HepG2 (cell line): ENCODE measurements around the gene SCARF1. TPM values are rescaled to one million over a fixed set of nuclear protein-coding genes. Genes with fewer than 3 reads are reported as not detected.
A peak's percentile ranks its signal among the peaks of the same experiment; 100 is the strongest.

ENCODE experiments used
- ATF7-NPFF ChIP-seq: sonication (generic); formaldehyde crosslinking; IDR thresholded peaks from 2 replicates; pipeline ENCODE4 v1.8.1; 2023; ENCODE audit warnings: mild to moderate bottlenecking, low read depth, missing genetic modification reagents, moderate library complexity
- BHLHE40 ChIP-seq: IDR thresholded peaks from 2 replicates; pipeline ENCODE4 v1.6.1; 2011; ENCODE audit warnings: low read length, improper control_type of control experiment
- CREB3 ChIP-seq: sonication (generic); formaldehyde crosslinking; IDR thresholded peaks from 2 replicates; pipeline ENCODE4 v1.5.0; 2020; ENCODE audit warnings: missing genetic modification reagents
- DDIT3 ChIP-seq: sonication (generic); formaldehyde crosslinking; IDR thresholded peaks from 2 replicates; pipeline ENCODE4 v1.4.0; 2020; ENCODE audit warnings: mild to moderate bottlenecking, missing genetic modification reagents
- ETV6 ChIP-seq: sonication (generic); formaldehyde crosslinking; conservative IDR thresholded peaks from 2 replicates; pipeline ENCODE4 v1.4.0; 2020; ENCODE audit warnings: missing genetic modification reagents
- GATAD1 ChIP-seq: IDR thresholded peaks from 2 replicates; pipeline ENCODE4 v1.6.1; 2016; ENCODE audit warnings: missing genetic modification reagents, missing compliant biosample characterization
- HNRNPL ChIP-seq: fragments of 200-400 bp; formaldehyde crosslinking; IDR thresholded peaks from 2 replicates; pipeline ENCODE4 v1.6.1; 2017; ENCODE audit warnings: mild to moderate bottlenecking, low read depth, low read length
- JDP2 ChIP-seq: sonication (generic); formaldehyde crosslinking; IDR thresholded peaks from 2 replicates; pipeline ENCODE4 v1.8.1; 2022; ENCODE audit warnings: missing genetic modification reagents, borderline replicate concordance
- RXRB ChIP-seq: IDR thresholded peaks from 2 replicates; pipeline ENCODE4 v1.6.1; 2016; ENCODE audit warnings: borderline replicate concordance, missing genetic modification reagents, missing compliant biosample characterization
- SIX1 ChIP-seq: sonication (generic); formaldehyde crosslinking; IDR thresholded peaks from 2 replicates; pipeline ENCODE4 v1.4.0; 2020; ENCODE audit warnings: missing genetic modification reagents, borderline replicate concordance
- SMAD9 ChIP-seq: sonication (generic); formaldehyde crosslinking; IDR thresholded peaks from 2 replicates; pipeline ENCODE4 v1.5.1; 2020; ENCODE audit warnings: mild to moderate bottlenecking, missing genetic modification reagents
- TBX2 ChIP-seq: sonication (generic); formaldehyde crosslinking; IDR thresholded peaks from 2 replicates; pipeline ENCODE4 v1.5.0; 2020; ENCODE audit warnings: missing genetic modification reagents, mild to moderate bottlenecking, borderline replicate concordance
- ZNF121 ChIP-seq: sonication (generic); formaldehyde crosslinking; IDR thresholded peaks from 2 replicates; pipeline ENCODE4 v1.5.0; 2020; ENCODE audit warnings: mild to moderate bottlenecking, missing genetic modification reagents
- ZNF674 ChIP-seq: sonication (generic); formaldehyde crosslinking; IDR thresholded peaks from 2 replicates; pipeline ENCODE4 v1.5.0; 2020; ENCODE audit warnings: low read depth, mild to moderate bottlenecking, missing genetic modification reagents
- ZNF891 ChIP-seq: sonication (generic); formaldehyde crosslinking; IDR thresholded peaks from 2 replicates; pipeline ENCODE4 v1.5.0; 2020; ENCODE audit warnings: mild to moderate bottlenecking, missing genetic modification reagents
- polyA plus RNA-seq, 8 experiments: library from polyadenylated mRNA; depleted of rRNA in 3 of 8; stranded (reverse) in 7 of 8; unstranded in 1 of 8; fragments of >200 nt; fragmentation: Illumina TruSeq in 4 of 8; extraction: Trizol in 4 of 8; gene quantifications; 2 replicates each; pipeline versions ENCODE4 v1.2.1 to v1.2.3, GENCODE V29; 2011 to 2016; ENCODE audit warnings: low read depth in 4 of 8, missing spikeins in 1 of 8, mixed read lengths in 1 of 8; ENCODE audit not compliant: insufficient read depth in 1 of 8
- total RNA-seq, 5 experiments: library from RNA; depleted of rRNA; stranded (reverse); fragments of >200 nt; fragmentation: Illumina TruSeq; extraction: Trizol; gene quantifications; 2 replicates each; pipeline ENCODE4 v1.2.3, GENCODE V29; 2016; ENCODE audit warnings: low read depth in 1 of 5
- TF ChIP-seq, protein P1 (sequence below): sonication (generic); formaldehyde crosslinking; IDR thresholded peaks from 2 replicates; pipeline ENCODE4 v1.4.0; 2020; ENCODE audit warnings: mild to moderate bottlenecking, missing genetic modification reagents
- TF ChIP-seq, protein P2 (sequence below): sonication (generic); formaldehyde crosslinking; IDR thresholded peaks from 2 replicates; pipeline ENCODE4 v1.5.0; 2020; ENCODE audit warnings: mild to moderate bottlenecking, missing genetic modification reagents
- TF ChIP-seq, protein P3 (sequence below): sonication (generic); formaldehyde crosslinking; IDR thresholded peaks from 2 replicates; pipeline ENCODE4 v1.9.0; 2021; ENCODE audit warnings: missing genetic modification reagents, borderline replicate concordance
- TF ChIP-seq, protein P4 (sequence below): sonication (generic); formaldehyde crosslinking; IDR thresholded peaks from 2 replicates; pipeline ENCODE4 v1.5.1; 2020; ENCODE audit warnings: missing genetic modification reagents, mild to moderate bottlenecking, borderline replicate concordance

SCARF1 gene
- total and polyA plus RNA-seq, 2 of the 13 experiments (the other 11 are each of a cell fraction or from before 2014, with no cell fraction given), result 0.24 to 0.71 TPM

DNA sequence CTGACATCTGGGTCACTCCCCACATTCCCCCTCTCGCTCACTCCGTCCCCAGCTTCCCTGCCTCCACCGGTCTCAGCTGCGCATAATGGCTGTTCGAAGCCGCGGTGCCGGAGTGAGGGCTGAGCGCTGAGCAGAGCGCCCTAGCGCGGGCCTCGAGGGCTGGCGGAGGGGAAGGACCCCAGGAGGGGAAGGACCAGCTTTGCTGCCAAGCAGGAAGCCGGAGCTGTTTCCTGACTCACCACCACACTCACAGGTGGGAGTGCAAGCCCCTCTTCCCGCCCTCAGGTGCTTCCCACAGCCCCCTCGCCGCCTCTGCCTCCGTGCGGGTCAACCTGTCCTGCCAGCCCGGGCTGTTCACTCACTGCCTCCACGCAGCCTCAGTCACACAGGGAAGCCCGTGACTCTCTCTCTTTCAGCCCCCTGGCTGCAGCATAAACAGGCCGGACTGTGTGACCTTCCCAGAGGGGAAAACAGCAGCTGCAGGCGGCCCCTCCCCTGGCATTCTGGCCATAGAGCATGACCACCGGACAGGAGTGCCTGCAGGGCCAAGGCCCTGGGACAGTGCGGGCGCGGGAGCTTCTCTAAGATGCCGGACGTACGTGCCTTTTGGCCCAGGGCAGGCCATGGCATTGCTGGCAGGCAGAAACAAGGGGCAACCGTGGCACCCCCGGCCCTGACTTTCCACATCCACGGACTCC lies 40.6 kb downstream of the SCARF1 start (continued):
- no peak for TF ChIP-seq ZNF121 (CRISPR knock-in tag)
- TF ChIP-seq BHLHE40, result no peak
- TF ChIP-seq, protein P1, sequence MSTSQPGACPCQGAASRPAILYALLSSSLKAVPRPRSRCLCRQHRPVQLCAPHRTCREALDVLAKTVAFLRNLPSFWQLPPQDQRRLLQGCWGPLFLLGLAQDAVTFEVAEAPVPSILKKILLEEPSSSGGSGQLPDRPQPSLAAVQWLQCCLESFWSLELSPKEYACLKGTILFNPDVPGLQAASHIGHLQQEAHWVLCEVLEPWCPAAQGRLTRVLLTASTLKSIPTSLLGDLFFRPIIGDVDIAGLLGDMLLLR (CRISPR knock-in tag), result no peak
- TF ChIP-seq HNRNPL, result peak; percentile 50; the same call in 1 of the 2 replicates
- TF ChIP-seq ATF7-NPFF (CRISPR knock-in tag), result no peak; the same call in 1 of the 2 replicates
- TF ChIP-seq SIX1, result no peak
- TF ChIP-seq SMAD9 (CRISPR knock-in tag), result no peak
- TF ChIP-seq ETV6 (CRISPR knock-in tag), result no peak
- TF ChIP-seq DDIT3 (CRISPR knock-in tag), result no peak
- no peak for TF ChIP-seq TBX2
- TF ChIP-seq JDP2 (CRISPR knock-in tag), result no peak
- TF ChIP-seq ZNF891 (CRISPR knock-in tag), result no peak
- TF ChIP-seq, protein P2, sequence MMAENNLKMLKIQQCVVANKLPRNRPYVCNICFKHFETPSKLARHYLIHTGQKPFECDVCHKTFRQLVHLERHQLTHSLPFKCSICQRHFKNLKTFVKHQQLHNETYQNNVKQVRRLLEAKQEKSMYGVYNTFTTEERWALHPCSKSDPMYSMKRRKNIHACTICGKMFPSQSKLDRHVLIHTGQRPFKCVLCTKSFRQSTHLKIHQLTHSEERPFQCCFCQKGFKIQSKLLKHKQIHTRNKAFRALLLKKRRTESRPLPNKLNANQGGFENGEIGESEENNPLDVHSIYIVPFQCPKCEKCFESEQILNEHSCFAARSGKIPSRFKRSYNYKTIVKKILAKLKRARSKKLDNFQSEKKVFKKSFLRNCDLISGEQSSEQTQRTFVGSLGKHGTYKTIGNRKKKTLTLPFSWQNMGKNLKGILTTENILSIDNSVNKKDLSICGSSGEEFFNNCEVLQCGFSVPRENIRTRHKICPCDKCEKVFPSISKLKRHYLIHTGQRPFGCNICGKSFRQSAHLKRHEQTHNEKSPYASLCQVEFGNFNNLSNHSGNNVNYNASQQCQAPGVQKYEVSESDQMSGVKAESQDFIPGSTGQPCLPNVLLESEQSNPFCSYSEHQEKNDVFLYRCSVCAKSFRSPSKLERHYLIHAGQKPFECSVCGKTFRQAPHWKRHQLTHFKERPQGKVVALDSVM, result no peak
- no peak for TF ChIP-seq CREB3 (CRISPR knock-in tag)
- TF ChIP-seq, protein P3, sequence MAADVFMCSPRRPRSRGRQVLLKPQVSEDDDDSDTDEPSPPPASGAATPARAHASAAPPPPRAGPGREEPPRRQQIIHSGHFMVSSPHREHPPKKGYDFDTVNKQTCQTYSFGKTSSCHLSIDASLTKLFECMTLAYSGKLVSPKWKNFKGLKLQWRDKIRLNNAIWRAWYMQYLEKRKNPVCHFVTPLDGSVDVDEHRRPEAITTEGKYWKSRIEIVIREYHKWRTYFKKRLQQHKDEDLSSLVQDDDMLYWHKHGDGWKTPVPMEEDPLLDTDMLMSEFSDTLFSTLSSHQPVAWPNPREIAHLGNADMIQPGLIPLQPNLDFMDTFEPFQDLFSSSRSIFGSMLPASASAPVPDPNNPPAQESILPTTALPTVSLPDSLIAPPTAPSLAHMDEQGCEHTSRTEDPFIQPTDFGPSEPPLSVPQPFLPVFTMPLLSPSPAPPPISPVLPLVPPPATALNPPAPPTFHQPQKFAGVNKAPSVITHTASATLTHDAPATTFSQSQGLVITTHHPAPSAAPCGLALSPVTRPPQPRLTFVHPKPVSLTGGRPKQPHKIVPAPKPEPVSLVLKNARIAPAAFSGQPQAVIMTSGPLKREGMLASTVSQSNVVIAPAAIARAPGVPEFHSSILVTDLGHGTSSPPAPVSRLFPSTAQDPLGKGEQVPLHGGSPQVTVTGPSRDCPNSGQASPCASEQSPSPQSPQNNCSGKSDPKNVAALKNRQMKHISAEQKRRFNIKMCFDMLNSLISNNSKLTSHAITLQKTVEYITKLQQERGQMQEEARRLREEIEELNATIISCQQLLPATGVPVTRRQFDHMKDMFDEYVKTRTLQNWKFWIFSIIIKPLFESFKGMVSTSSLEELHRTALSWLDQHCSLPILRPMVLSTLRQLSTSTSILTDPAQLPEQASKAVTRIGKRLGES, result no peak
- no peak for TF ChIP-seq GATAD1 (CRISPR knock-in tag)
- TF ChIP-seq, protein P4, sequence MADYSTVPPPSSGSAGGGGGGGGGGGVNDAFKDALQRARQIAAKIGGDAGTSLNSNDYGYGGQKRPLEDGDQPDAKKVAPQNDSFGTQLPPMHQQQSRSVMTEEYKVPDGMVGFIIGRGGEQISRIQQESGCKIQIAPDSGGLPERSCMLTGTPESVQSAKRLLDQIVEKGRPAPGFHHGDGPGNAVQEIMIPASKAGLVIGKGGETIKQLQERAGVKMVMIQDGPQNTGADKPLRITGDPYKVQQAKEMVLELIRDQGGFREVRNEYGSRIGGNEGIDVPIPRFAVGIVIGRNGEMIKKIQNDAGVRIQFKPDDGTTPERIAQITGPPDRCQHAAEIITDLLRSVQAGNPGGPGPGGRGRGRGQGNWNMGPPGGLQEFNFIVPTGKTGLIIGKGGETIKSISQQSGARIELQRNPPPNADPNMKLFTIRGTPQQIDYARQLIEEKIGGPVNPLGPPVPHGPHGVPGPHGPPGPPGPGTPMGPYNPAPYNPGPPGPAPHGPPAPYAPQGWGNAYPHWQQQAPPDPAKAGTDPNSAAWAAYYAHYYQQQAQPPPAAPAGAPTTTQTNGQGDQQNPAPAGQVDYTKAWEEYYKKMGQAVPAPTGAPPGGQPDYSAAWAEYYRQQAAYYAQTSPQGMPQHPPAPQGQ (CRISPR knock-in tag), result no peak
- TF ChIP-seq RXRB, result no peak
- no peak for TF ChIP-seq ZNF674 (CRISPR knock-in tag)
